Neural cell (in vitro differentiated cells): ENCODE results near the gene BGN. TPM values are rescaled to one million over a fixed set of nuclear protein-coding genes. Genes with fewer than 3 reads are reported as not detected.

Experiments used
- H2AFZ ChIP-seq: fragments of 200-600, 300-800 bp; sonication (generic), shearing (Covaris generic); 2 replicates; pipeline ENCODE4 v1.6.0; 2014; ENCODE audit warnings: low read depth, mild to moderate bottlenecking, antibody characterized with exemption, low read length, moderate library complexity
- H3F3A ChIP-seq: fragments of 200-600 bp; shearing (Covaris generic); 2 replicates; pipeline ENCODE4 v1.6.1; 2016; ENCODE audit warnings: mild to moderate bottlenecking, moderate library complexity, mixed read lengths, antibody characterized with exemption, low read length; ENCODE audit not compliant: insufficient read depth, poor library complexity, severe bottlenecking
- H3K27ac ChIP-seq: fragments of 200-600, 300-800 bp; sonication (generic), shearing (Covaris generic); 2 replicates; pipeline ENCODE4 v1.5.1; 2014; ENCODE audit warnings: mild to moderate bottlenecking, low read length, moderate library complexity
- H3K27me3 ChIP-seq: fragments of 300-800, 200-600 bp; sonication (generic), shearing (Covaris generic); 2 replicates; pipeline ENCODE4 v1.6.0; 2014; ENCODE audit warnings: mild to moderate bottlenecking, low read depth, low read length, moderate library complexity; ENCODE audit not compliant: insufficient read depth
- H3K36me3 ChIP-seq: fragments of 300-800, 200-600 bp; sonication (generic), shearing (Covaris generic); 2 replicates; pipeline ENCODE4 v1.5.1; 2014; ENCODE audit warnings: mild to moderate bottlenecking, antibody characterized with exemption, low read length, moderate library complexity; ENCODE audit not compliant: insufficient read depth
- H3K4me2 ChIP-seq: fragments of 300-800, 200-600 bp; sonication (generic), shearing (Covaris generic); 2 replicates; pipeline ENCODE4 v1.6.0; 2014; ENCODE audit warnings: mild to moderate bottlenecking, low read length
- H3K4me3 ChIP-seq: fragments of 300-800, 200-600 bp; sonication (generic), shearing (Covaris generic); 2 replicates; pipeline ENCODE4 v1.5.1; 2014; ENCODE audit warnings: mild to moderate bottlenecking, low read length, moderate library complexity
- H3K79me2 ChIP-seq: fragments of 200-600 bp; shearing (Covaris generic); replicated peaks from 2 replicates; pipeline ENCODE4 v1.6.0; 2014; ENCODE audit warnings: mild to moderate bottlenecking, low read length, moderate library complexity; ENCODE audit not compliant: insufficient read depth
- H3K9ac ChIP-seq: fragments of 300-800, 200-600 bp; sonication (generic), shearing (Covaris generic); 2 replicates; pipeline ENCODE4 v1.6.1; 2016; ENCODE audit warnings: mild to moderate bottlenecking, low read length, mixed read lengths
- H3K9me2 ChIP-seq: fragments of 200-600 bp; shearing (Covaris generic); 2 replicates; pipeline ENCODE4 v1.6.1; 2016; ENCODE audit warnings: mild to moderate bottlenecking, low read length, mixed read lengths; ENCODE audit not compliant: insufficient read depth
- H3K9me3 ChIP-seq: fragments of 200-600, 300-800 bp; sonication (generic), shearing (Covaris generic); 2 replicates; pipeline ENCODE4 v1.6.1; 2016; ENCODE audit warnings: mild to moderate bottlenecking, mixed run types, low read length, moderate library complexity, mixed read lengths
- H4K20me1 ChIP-seq: fragments of 200-600 bp; shearing (Covaris generic); 2 replicates; pipeline ENCODE4 v1.6.1; 2016; ENCODE audit warnings: mild to moderate bottlenecking, mixed run types; ENCODE audit not compliant: insufficient read depth
- CTCF ChIP-seq: fragments of 450-650 bp; IDR thresholded peaks from 2 replicates; pipeline ENCODE4 v1.5.1; 2014; ENCODE audit warnings: antibody characterized with exemption, mild to moderate bottlenecking, moderate library complexity; ENCODE audit not compliant: poor library complexity, severe bottlenecking
- EP300 ChIP-seq: fragments of 450-650 bp; conservative IDR thresholded peaks from 2 replicates; pipeline ENCODE4 v1.6.1; 2014; ENCODE audit warnings: antibody characterized with exemption, mild to moderate bottlenecking, moderate library complexity; ENCODE audit not compliant: poor library complexity, severe bottlenecking
- EZH2 ChIP-seq: fragments of 200-600, 300-800 bp; shearing (Covaris generic), sonication (generic); IDR thresholded peaks from 2 replicates; pipeline ENCODE4 v1.6.1; 2014; ENCODE audit warnings: antibody characterized with exemption, low read length, borderline replicate concordance, mild to moderate bottlenecking; ENCODE audit not compliant: insufficient read depth, poor library complexity, severe bottlenecking
- MXI1 ChIP-seq: fragments of 450-650 bp; conservative IDR thresholded peaks from 2 replicates; pipeline ENCODE4 v1.6.1; 2014; ENCODE audit warnings: antibody characterized with exemption, mild to moderate bottlenecking; ENCODE audit not compliant: poor library complexity, severe bottlenecking
- POLR2AphosphoS5 ChIP-seq: IDR thresholded peaks from 2 replicates; pipeline ENCODE4 v1.6.1; 2012
- RAD21 ChIP-seq: fragments of 450-650 bp; conservative IDR thresholded peaks from 2 replicates; pipeline ENCODE4 v1.6.1; 2014; ENCODE audit warnings: antibody characterized with exemption, mild to moderate bottlenecking, moderate library complexity
- REST ChIP-seq: IDR thresholded peaks from 2 replicates; pipeline ENCODE4 v1.6.1; 2012; ENCODE audit warnings: borderline replicate concordance
- SMC3 ChIP-seq: fragments of 450-650 bp; conservative IDR thresholded peaks from 2 replicates; pipeline ENCODE4 v1.6.1; 2014; ENCODE audit warnings: antibody characterized with exemption, mild to moderate bottlenecking, moderate library complexity; ENCODE audit not compliant: poor library complexity
- TAF1 ChIP-seq: IDR thresholded peaks from 2 replicates; pipeline ENCODE4 v1.6.1; 2012; ENCODE audit warnings: low read depth
- polyA plus RNA-seq: library from polyadenylated mRNA; depleted of rRNA; stranded (reverse); fragments of >200 nt; gene quantifications from 2 replicates; pipeline ENCODE4 v1.2.3, GENCODE V29; 2014

Gene BGN
- polyA plus RNA-seq, 1 donor from 2014 or later = not detected

GRCh38 chrX:153495362-153495751, 577 bp downstream of the BGN start:
- H3K79me2 ChIP-seq = no peaks in the 10 kb centered on the region
- no peaks in the 10 kb centered on the region for H4K20me1 ChIP-seq
- H3K27me3 ChIP-seq = no peaks in the 10 kb centered on the region
- TF ChIP-seq EP300 (no peak), EZH2 (no peak), RAD21 (no peak), POLR2AphosphoS5 (no peak), MXI1 (no peak), REST (no peak), CTCF (no peak), TAF1 (no peak)
- H3K9ac ChIP-seq = no peak overlapping the region
- no peak overlapping the region for H3K27ac ChIP-seq
- H3K9me3 ChIP-seq = no peaks in the 10 kb centered on the region
- H3K4me2 ChIP-seq = no peak overlapping the region
- no peaks in the 10 kb centered on the region for H3F3A ChIP-seq
- H3K4me3 ChIP-seq = no peak overlapping the region
- H2AFZ ChIP-seq = no peak overlapping the region
- H3K36me3 ChIP-seq = no peaks in the 10 kb centered on the region
- no peaks in the 10 kb centered on the region for H3K9me2 ChIP-seq

- Histone ChIP-seq H3K9me3 (no peaks in the 10 kb centered on the region), H3K9me2 (no peaks in the 10 kb centered on the region), H3K27me3 (no peaks in the 10 kb centered on the region), H3K36me3 (no peaks in the 10 kb centered on the region), H3F3A (no peaks in the 10 kb centered on the region), H3K4me3 (no peak overlapping the region), H3K4me2 (no peak overlapping the region), H3K9ac (no peak overlapping the region), H3K79me2 (no peaks in the 10 kb centered on the region), H4K20me1 (no peaks in the 10 kb centered on the region), H3K27ac (no peak overlapping the region), H2AFZ (no peak overlapping the region)
- TF ChIP-seq SMC3 = no peak
- no peak for TF ChIP-seq MXI1
- TF ChIP-seq POLR2AphosphoS5 = no peak
- TF ChIP-seq TAF1 = no peak
Observed at GRCh38 chrX:153495903-153496589, 1.3 kb downstream of the BGN start.

GRCh38 chrX:153496590-153496959, 1.8 kb downstream of the BGN start:
- Histone ChIP-seq H3K9me2 (no peaks in the 10 kb centered on the region), H3K79me2 (no peaks in the 10 kb centered on the region), H3K9me3 (no peaks in the 10 kb centered on the region), H3K4me3 (no peak overlapping the region), H3K9ac (no peak overlapping the region), H3K36me3 (no peaks in the 10 kb centered on the region), H3K27me3 (no peaks in the 10 kb centered on the region), H3F3A (no peaks in the 10 kb centered on the region), H2AFZ (no peak overlapping the region), H4K20me1 (no peaks in the 10 kb centered on the region), H3K27ac (no peak overlapping the region), H3K4me2 (no peak overlapping the region)
- TF ChIP-seq POLR2AphosphoS5 (peak; percentile 28), SMC3 (no peak)
